ENCODE results near the gene SLC8A1.

DNA sequence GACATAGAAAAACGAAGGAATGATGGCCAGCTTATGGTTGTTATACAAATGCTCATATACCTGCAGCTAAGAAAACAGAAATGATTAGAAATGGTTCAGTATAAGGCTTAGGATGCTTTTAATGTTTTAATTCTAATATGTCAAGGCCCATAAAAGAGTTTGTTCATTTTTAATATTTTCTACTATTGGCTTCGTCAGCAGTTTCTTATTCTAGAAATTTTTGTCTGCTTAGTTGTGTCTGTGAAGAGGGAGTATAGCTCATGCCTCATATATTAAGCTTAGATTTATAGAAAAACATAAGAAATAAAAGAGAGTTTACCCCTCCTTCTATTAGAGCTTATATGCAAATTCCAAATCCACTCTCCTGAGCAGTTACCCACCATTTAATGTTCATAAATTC lies 292.6 kb downstream of the SLC8A1 start:
- no peak for TF ChIP-seq POLR2A (IDR thresholded peaks at IDR 0.05)
- TF ChIP-seq, protein P1, sequence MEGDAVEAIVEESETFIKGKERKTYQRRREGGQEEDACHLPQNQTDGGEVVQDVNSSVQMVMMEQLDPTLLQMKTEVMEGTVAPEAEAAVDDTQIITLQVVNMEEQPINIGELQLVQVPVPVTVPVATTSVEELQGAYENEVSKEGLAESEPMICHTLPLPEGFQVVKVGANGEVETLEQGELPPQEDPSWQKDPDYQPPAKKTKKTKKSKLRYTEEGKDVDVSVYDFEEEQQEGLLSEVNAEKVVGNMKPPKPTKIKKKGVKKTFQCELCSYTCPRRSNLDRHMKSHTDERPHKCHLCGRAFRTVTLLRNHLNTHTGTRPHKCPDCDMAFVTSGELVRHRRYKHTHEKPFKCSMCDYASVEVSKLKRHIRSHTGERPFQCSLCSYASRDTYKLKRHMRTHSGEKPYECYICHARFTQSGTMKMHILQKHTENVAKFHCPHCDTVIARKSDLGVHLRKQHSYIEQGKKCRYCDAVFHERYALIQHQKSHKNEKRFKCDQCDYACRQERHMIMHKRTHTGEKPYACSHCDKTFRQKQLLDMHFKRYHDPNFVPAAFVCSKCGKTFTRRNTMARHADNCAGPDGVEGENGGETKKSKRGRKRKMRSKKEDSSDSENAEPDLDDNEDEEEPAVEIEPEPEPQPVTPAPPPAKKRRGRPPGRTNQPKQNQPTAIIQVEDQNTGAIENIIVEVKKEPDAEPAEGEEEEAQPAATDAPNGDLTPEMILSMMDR (IDR thresholded peaks at IDR 0.05), result no peak

All from testis (tissue), 2 donors.